ENCODE results near the gene RANBP17. TPM values are rescaled to one million over a fixed set of nuclear protein-coding genes. Genes with fewer than 3 reads are reported as not detected.
A peak's percentile ranks its signal among the peaks of the same experiment; 100 is the strongest.
"Not testable (repeated sequence)": the region's sequence is repeated elsewhere in the genome, so short reads cannot be mapped to it uniquely, and the experiment has no call there.

Gene RANBP17
- total RNA-seq, 1 donor from 2014 or later, result 9.6 TPM

- DNase-seq (ENCODE audit: low read depth), result no peak
Measured at GRCh38 chr5:170867825-170868224, 6.0 kb downstream of the RANBP17 start.

GRCh38 chr5:170870390-170870789 is 8.6 kb downstream of the RANBP17 start:
- DNase-seq (ENCODE audit: low read depth), result not testable (repeated sequence)

- DNase-seq (ENCODE audit: low read depth), result no peak
Measured at GRCh38 chr5:170874017-170874416, 12.2 kb downstream of the RANBP17 start.

GRCh38 chr5:170875811-170876210 is 14.0 kb downstream of the RANBP17 start:
- DNase-seq (ENCODE audit: low read depth), result no peak

DNA sequence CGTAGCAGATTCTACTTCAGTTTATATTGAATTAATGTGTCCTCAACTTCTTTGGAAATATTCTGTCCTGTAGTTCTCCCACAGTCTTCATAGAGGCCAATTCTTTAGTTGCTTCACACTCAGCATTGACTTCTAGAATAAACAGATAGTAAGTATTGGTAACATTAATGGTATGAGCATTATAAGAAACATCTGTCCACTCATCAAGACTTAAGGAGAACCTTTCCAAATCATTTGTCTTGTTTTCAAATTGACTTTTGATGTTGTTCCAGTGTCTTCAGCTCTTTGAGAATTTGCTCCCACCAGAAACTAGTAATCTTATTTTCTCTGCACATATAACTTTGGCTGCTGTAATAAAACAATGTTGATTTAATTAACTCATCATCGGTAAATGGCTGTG is 18.3 kb downstream of the RANBP17 start:
- no peak for DNase-seq (ENCODE audit: low read depth)

GRCh38 chr5:170882345-170882744 is 20.5 kb downstream of the RANBP17 start:
- no peak for DNase-seq (ENCODE audit: low read depth)

DNA sequence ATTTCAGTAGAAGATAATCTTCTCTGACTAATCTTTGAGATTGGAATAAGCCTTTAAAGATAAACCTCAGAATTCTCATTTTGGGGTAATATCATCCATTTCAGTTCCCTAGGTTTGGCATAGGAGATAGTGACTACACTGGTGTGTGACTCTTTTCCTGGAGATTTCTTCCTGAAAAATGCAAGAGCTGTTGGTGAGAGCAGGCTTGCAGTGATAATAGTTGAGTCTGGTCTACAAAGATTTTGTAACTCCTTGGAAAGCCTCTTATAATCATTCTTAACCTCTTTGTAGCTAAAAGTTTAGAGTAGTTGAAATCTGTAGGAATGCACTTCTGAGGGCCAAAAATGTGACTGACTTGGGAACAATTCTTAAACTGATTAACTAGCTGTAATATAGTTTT is 23.4 kb downstream of the RANBP17 start:
- DNase-seq (ENCODE audit: low read depth), result peak; percentile 31

- DNase-seq (ENCODE audit: low read depth), result peak; percentile 77
Measured at GRCh38 chr5:170885809-170886208, 24.0 kb downstream of the RANBP17 start.

DNA sequence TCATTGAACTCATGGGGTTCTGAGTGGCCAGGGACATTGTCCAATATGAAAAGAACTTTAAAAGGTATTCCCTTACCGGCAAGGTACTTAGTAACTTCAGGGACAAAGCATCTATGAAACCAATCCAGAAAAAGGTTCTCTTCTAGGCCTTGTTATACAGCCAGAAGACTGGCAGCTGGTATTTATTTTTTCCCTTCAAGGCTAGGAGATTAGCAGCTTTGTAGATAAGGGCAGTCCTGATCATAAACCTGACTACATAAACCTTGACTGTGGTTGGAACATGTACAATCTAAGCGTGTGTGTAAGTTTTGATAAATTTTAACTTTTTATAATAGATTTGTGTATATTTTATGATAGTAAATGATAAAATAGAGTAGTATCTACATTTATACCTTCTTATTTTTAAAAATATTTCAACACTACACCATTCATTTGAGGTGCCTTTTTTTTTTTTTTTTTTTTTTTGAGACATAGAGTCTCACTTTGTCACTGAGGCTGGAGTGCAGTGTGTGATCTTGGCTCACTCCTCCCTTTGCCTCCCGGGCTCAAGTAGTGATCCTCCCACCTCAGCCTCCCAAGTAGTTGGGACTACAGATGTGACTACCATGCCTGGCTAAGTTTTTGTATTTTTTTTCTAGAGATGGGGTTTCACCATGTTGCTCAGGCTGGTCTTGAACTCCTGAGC is 24.5 kb downstream of the RANBP17 start:
- no peak for DNase-seq (ENCODE audit: low read depth)

DNA sequence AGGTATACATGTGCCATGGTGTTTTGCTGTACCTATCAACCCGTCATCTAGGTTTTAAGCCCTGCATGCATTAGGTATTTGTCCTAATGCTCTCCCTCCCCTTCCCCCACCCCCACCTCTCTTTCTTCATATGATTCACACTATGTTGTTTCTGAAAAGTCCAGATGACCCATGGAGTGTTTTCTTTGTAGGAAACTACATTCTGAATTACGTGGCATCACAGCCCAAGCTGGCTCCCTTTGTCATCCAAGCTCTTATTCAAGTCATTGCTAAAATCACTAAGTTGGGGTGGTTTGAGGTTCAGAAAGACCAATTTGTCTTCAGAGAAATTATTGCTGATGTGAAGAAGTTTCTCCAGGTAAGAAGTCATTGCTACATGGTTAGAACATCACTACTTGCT is 30.4 kb downstream of the RANBP17 start:
- DNase-seq (ENCODE audit: low read depth), result peak; percentile 21

- DNase-seq (ENCODE audit: low read depth), result no peak
Measured at GRCh38 chr5:170894665-170895064, 32.8 kb downstream of the RANBP17 start.

- DNase-seq (ENCODE audit: low read depth), result no peak
Measured at GRCh38 chr5:170896779-170897178, 35.0 kb downstream of the RANBP17 start.

- DNase-seq (ENCODE audit: low read depth), result no peak
Measured at GRCh38 chr5:170903075-170903474, 41.3 kb downstream of the RANBP17 start.

- peak; percentile 88 for DNase-seq (ENCODE audit: low read depth)
Measured at GRCh38 chr5:170907758-170908157, 45.9 kb downstream of the RANBP17 start.

DNA sequence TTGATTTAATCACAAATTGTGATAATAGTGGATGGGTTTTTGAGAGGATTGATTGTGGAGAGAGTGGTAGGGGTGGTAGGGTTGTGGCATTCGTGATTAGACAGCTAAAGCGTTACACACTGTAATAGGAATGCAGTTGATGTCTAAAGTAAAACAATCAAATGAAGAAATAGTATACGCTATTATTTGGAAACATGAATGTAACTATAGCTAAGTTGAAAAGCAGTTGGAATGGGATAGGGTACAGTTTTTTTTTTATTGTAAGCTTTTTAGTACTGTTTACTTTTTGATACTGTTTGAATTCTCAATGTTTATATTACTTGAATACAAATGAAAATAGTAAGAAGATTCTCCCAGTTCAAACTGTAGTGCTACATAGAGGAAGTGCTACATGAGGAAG is 51.8 kb downstream of the RANBP17 start:
- no peak for DNase-seq (ENCODE audit: low read depth)

DNA sequence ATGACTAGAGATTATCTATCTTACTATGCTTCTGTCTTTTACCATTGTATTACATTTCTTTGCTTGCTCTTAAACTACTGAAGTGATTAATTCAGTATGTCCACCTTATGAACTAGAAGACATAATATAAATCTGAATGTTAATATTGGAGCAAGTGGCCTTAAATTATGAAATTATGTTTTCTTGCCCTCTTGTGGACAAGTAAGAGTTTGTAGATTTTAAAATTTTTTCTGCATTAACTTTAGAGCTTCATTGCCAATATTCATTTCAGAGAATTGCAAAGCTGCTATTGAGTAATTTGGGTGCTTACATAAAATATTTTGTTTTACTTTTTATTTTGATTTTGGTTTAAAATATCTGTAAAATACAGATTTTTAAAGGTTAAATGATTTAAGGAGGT is 55.3 kb downstream of the RANBP17 start:
- no peak for DNase-seq (ENCODE audit: low read depth)

DNA sequence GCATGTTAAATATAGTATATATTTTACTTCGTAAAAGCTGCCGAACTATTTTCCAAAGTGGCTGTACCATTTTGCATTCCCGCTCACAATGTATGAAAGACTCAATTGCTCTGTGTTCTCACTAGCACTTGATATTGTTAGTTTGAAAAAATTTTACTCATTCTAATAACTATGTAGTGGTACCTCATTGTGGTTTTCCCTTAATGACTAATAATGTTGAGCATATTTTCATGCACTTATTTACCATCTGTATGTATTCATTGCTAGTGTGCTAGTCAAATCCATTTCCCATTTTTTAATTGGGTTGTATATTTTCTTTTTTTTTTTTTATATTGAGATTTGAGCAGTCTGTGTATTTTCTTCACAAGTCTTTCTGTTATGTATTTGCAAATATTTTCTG is 58.4 kb downstream of the RANBP17 start:
- DNase-seq (ENCODE audit: low read depth), result no peak

GRCh38 chr5:170922331-170922730 is 60.5 kb downstream of the RANBP17 start:
- DNase-seq (ENCODE audit: low read depth), result not testable (repeated sequence)

- no peak for DNase-seq (ENCODE audit: low read depth)
Measured at GRCh38 chr5:170923910-170924620, 62.2 kb downstream of the RANBP17 start.

DNA sequence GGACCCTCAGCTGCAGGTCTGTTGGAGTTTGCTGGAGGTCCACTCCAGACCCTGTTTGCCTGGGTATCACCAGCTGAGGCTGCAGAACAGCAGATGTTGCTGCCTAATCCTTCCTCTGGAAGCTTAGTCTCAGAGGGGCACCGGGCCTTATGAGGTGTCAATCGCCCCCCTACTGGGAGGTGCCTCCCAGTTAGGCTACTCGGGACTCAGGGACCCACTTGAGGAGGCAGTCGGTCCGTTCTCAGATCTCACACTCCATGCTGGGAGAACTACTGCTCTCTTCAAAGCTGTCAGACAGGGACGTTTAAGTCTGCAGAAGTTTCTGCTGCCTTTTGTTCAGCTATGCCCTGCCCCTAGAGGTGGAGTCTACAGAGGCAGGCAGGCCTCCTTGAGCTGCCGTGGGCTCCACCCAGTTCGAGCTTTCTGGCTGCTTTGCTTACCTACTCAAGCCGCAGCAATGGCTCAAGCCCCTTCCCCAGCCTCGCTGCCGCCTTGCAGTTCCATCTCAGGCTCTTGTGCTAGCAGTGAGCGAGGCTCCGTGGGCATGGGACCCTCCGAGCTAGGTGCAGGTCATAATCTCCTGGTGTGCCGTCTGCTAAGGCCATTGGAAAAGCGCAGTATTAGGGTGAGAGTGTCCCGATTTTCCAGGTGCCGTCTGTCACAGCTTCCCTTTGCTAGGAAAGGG is 73.9 kb downstream of the RANBP17 start:
- DNase-seq (ENCODE audit: low read depth), result not testable (repeated sequence)

GRCh38 chr5:170937072-170937471 is 75.3 kb downstream of the RANBP17 start:
- no peak for DNase-seq (ENCODE audit: low read depth)

DNA sequence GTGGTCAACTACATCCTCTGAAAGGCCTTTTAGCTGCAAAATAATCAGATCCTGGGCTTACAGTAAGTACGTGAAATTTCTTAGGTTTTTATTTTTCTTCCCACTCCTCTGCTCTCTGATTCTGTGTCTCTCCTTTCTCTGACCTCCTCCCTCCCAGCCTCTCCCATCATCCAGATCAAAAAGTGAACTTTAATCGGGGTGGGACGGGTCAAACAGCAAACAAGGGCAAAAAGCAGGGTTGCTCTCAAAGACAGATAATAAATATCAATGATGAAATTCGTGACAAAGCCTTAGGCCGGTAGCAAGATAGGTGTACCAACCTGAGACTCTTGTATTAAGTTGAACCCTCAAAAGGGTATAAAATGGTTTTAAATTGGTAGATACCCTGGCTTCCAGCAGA is 76.1 kb downstream of the RANBP17 start:
- DNase-seq (ENCODE audit: low read depth), result no peak

GRCh38 chr5:170939178-170939577 is 77.4 kb downstream of the RANBP17 start:
- no peak for DNase-seq (ENCODE audit: low read depth)

Measured in renal cortical epithelial cell (primary cell).